Psoas muscle (tissue), 8 donors: Measurements from ENCODE around the gene EEF1A2. TPM values are rescaled to one million over a fixed set of nuclear protein-coding genes. Genes with fewer than 3 reads are reported as not detected.

Experiments
- ATAC-seq, 4 donors: fragments of 200-7000 bp; cut with Tn5 transposase; one replicate each; pipeline ENCODE4 v1.9.1; 2020; ENCODE audit warnings: moderate library complexity in 3 of 4, mild to moderate bottlenecking in 2 of 4
- DNase-seq, 2 donors: peaks; one replicate each; pipeline ENCODE4 v3.0.0-alpha.2; 2020
- H3K27ac ChIP-seq: fragments of 200-600 bp; one replicate; pipeline ENCODE4 v1.8.0; 2022
- H3K27me3 ChIP-seq, 3 donors: fragments of 200-600 bp in 1 of 3; one replicate each; pipeline versions ENCODE4 v1.6.1 to v1.8.0; 2013 to 2022; ENCODE audit warnings: low read length in 2 of 3, mild to moderate bottlenecking in 2 of 3, moderate library complexity in 1 of 3; ENCODE audit not compliant: insufficient read depth in 3 of 3
- H3K36me3 ChIP-seq, 2 donors: fragments of 200-600 bp in 1 of 2; one replicate each; pipeline versions ENCODE4 v1.6.1 to v1.8.0; 2013 to 2022; ENCODE audit warnings: low read depth in 1 of 2, mild to moderate bottlenecking in 1 of 2, moderate library complexity in 1 of 2; ENCODE audit not compliant: insufficient read depth in 1 of 2
- H3K4me1 ChIP-seq: fragments of 200-600 bp; one replicate; pipeline ENCODE4 v1.8.0; 2022
- H3K4me3 ChIP-seq: fragments of 200-600 bp; one replicate; pipeline ENCODE4 v1.8.0; 2022; ENCODE audit warnings: mild to moderate bottlenecking
- H3K9me3 ChIP-seq: fragments of 200-600 bp; one replicate; pipeline ENCODE4 v1.8.0; 2022
- WGBS, 3 donors: extraction: QIAGEN DNeasy Blood & Tissue Kit; methylation state at CpG; one replicate each; pipeline versions ENCODE4 v1.1.6 to v1.1.7; 2013; 5-methylcytosine and 5-hydroxymethylcytosine counted together
- intact Hi-C, 2 donors: fragments of 100-400 bp; cut with DNase I; formaldehyde crosslinking; loops; one replicate each; pipeline versions ENCODE4 v1.11.0 to v1.14.2; 2022
- polyA plus RNA-seq, 3 donors: library from polyadenylated mRNA; stranded (reverse); fragments of 200-250 nt; gene quantifications; one replicate each; pipeline ENCODE4 v1.2.3, GENCODE V29; 2013
- total RNA-seq, 4 donors: library from RNA; stranded (reverse); fragmentation: NEBNext Ultra II Directional in 2 of 4; extraction: Animal tissue kit (Norgen Biotek cat#: 25700) in 2 of 4; gene quantifications; one replicate each; pipeline versions ENCODE4 v1.2.1 to v1.2.4, GENCODE V29; 2021 to 2023
- TF ChIP-seq, protein P1 (sequence below): fragments of 200-600 bp; IDR thresholded peaks from one replicate; pipeline ENCODE4 v1.8.0; 2022; ENCODE audit warnings: antibody characterized with exemption
- donor health status: healthy with polysubstance abuse.
- donor health status: DM: no; HTN: no; CAD: no; lungs with moderate emphysema.
- donor health status: Bipolar disorder and iron deficiency.
- donor health status: healthy.
- donor health status: DM: yes; HTN: yes; CAD: no.
- donor health status: DM: no; HTN: no; CAD: no.
- donor health status: DM: no; HTN: no; CAD: no.
- donor health status: DM: yes; HTN: yes; CAD: no.

The EEF1A2 gene
- total and polyA plus RNA-seq, 7 donors = 952 to 2,126 (median 1,898) TPM

DNA sequence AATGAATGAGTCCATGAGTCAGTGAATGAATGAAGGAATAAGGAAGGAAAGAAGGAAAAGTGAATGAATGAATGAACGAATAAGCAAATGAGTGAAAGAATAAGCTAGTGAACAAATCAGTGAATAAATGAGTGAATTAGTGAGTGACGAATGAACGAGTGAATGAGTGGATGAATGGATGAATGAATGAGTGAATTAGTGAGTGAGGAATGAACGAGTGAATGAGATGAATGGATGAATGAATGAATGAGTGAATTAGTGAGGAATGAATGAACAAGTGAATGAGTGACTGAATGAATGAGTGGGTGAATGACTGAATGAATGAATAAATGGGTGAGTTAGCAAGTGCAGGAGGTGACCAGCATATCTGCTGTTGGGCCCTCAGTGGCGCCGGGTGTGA is 44.9 kb upstream of the EEF1A2 start:
- no peaks in the 10 kb centered on the region for H3K36me3 ChIP-seq
- no peak for ATAC-seq
- intact Hi-C loops = no loop called here
- H3K9me3 ChIP-seq = no peaks in the 10 kb centered on the region
- TF ChIP-seq, protein P1, sequence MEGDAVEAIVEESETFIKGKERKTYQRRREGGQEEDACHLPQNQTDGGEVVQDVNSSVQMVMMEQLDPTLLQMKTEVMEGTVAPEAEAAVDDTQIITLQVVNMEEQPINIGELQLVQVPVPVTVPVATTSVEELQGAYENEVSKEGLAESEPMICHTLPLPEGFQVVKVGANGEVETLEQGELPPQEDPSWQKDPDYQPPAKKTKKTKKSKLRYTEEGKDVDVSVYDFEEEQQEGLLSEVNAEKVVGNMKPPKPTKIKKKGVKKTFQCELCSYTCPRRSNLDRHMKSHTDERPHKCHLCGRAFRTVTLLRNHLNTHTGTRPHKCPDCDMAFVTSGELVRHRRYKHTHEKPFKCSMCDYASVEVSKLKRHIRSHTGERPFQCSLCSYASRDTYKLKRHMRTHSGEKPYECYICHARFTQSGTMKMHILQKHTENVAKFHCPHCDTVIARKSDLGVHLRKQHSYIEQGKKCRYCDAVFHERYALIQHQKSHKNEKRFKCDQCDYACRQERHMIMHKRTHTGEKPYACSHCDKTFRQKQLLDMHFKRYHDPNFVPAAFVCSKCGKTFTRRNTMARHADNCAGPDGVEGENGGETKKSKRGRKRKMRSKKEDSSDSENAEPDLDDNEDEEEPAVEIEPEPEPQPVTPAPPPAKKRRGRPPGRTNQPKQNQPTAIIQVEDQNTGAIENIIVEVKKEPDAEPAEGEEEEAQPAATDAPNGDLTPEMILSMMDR = no peak
- peaks cover 0 to 40% (median 11%) of the 10 kb centered on the region in 3 donors for H3K27me3 ChIP-seq
- no peak for DNase-seq
- no peak overlapping the region for H3K4me3 ChIP-seq
- H3K27ac ChIP-seq = no peak overlapping the region
- H3K4me1 ChIP-seq = no peaks in the 10 kb centered on the region
- WGBS, 3 donors = 87 to 93% (median 88%) methylated on average over 6 of the region's 6 CpGs

DNA sequence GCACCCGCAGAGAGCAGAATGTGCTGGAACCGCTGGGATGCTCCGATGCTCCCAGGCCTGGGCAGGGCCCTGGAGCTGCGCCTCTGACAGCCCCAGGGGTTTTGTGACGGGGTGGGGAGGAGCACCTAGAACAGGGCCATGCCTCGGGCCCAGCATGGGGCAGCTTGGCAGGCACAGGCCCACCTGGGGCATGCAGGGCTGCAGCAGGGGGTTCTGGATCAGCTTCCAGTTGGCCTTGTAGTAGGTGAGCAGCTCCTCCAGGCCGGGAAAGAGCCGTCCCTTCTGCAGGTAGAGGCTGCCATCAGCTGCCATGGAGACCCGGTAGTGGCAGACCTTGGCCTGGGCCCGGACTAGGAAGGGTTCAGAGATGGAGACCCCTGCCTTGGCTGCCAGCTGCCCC is 44.2 kb upstream of the EEF1A2 start:
- H3K4me1 ChIP-seq = no peaks in the 10 kb centered on the region
- ATAC-seq = no peak
- peaks cover 0 to 34% (median 7%) of the 10 kb centered on the region in 3 donors for H3K27me3 ChIP-seq
- intact Hi-C loops = no loop called here
- H3K9me3 ChIP-seq = no peaks in the 10 kb centered on the region
- H3K36me3 ChIP-seq = no peaks in the 10 kb centered on the region
- TF ChIP-seq, protein P1 = no peak
- no peak overlapping the region for H3K4me3 ChIP-seq
- no peak overlapping the region for H3K27ac ChIP-seq
- 79 to 84% (median 83%) methylated on average over 10 of the region's 10 CpGs for WGBS, 3 donors
- DNase-seq = no peak

DNA sequence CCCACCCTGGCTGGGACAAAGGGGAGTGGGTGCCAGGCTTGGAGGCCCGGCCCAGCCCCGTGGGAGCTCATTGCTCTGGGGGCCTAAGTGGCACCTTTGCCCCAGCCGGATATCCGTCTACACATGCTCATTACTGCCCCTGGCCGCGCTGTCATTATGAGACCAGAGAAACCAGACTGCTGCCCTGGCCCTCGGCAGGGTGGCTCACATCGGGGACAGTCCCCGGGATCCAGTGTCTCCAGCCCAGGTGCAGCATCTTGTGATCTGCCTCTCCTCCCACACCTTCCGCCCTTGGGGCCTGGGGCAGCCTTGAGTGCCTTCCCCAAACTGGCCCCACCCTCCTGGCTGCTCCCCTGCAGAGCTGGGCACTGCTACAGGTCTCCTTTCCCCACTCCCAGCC is 43.8 kb upstream of the EEF1A2 start:
- intact Hi-C loops = no loop called here
- Histone ChIP-seq H3K27ac (no peak overlapping the region), H3K4me3 (no peak overlapping the region), H3K36me3 (no peaks in the 10 kb centered on the region), H3K27me3 (peaks cover 0 to 30% (median 3%) of the 10 kb centered on the region in 3 donors), H3K9me3 (no peaks in the 10 kb centered on the region), H3K4me1 (no peaks in the 10 kb centered on the region)
- DNase-seq (no peak), ATAC-seq (no peak)
- TF ChIP-seq, protein P1 = no peak
- WGBS, 3 donors = 83 to 88% (median 83%) methylated on average over 10 of the region's 10 CpGs

DNA sequence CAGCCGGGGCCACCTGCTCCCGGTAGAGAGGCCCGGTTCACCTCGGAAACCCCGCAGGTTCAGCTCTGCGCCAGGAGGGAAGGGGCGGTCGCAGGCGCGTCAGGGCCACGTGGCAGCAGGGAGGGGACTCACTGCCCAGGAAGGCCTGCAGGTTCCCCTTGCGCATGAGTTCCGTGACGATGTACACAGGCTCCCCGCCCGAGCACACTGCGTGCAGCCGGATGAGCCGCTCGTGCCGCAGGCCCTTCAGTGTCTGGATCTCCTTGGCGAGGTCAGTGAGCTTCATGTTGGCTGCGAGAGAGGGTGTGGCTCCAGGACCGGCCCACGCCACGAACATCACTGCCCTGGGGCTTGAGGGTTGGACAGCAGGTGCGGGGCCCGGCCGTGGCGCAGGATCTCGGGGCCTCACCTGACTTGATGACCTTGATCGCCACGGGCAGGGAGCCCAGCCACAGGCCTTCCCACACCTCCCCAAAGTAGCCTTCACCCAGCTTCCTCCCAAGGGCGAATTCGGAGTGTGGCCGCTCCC is 43.2 kb upstream of the EEF1A2 start:
- WGBS, 3 donors = 77 to 86% (median 82%) methylated on average over 31 to 36 of the region's 36 CpGs
- peaks cover 0 to 29% (median 0%) of the 10 kb centered on the region in 3 donors for H3K27me3 ChIP-seq
- H3K4me3 ChIP-seq = no peak overlapping the region
- TF ChIP-seq, protein P1 = no peak
- no peaks in the 10 kb centered on the region for H3K9me3 ChIP-seq
- no peaks in the 10 kb centered on the region for H3K36me3 ChIP-seq
- no peaks in the 10 kb centered on the region for H3K4me1 ChIP-seq
- no peak overlapping the region for H3K27ac ChIP-seq
- DNase-seq (no peak), ATAC-seq (no peak)
- intact Hi-C loops = no loop called here

DNA sequence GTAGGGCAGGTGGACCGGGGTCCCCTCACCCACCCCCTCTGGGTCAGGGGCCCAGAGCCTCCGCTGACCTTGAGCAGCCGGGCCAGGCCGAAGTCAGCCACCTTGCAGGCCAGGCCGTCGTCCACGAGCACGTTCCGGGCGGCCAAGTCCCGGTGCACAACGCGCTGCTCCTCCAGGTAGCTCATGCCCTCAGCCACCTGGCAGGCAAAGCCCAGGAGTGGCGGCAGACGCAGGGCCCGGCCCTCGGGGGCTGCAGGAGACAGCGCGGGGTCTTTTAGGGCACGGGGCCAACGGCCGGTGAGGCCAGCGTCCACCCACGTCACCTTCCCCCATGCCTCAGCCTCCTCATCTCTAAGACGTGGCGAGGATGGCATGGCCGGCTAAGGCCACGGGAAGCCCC is 42.5 kb upstream of the EEF1A2 start:
- H3K4me3 ChIP-seq = no peak overlapping the region
- TF ChIP-seq, protein P1 = no peak
- H3K36me3 ChIP-seq = no peaks in the 10 kb centered on the region
- WGBS, 3 donors = 86 to 91% (median 90%) methylated on average over 28 of the region's 28 CpGs
- H3K4me1 ChIP-seq = no peaks in the 10 kb centered on the region
- no peak for ATAC-seq
- no peaks in the 10 kb centered on the region for H3K9me3 ChIP-seq
- intact Hi-C loops = no loop called here
- H3K27me3 ChIP-seq = peaks cover 0 to 32% (median 5%) of the 10 kb centered on the region in 3 donors
- DNase-seq = no peak
- no peak overlapping the region for H3K27ac ChIP-seq
